HEK293 (cell line): Measurements from ENCODE around the gene CCDC57.
"Not testable (repeated sequence)": the region's sequence is repeated elsewhere in the genome, so short reads cannot be mapped to it uniquely, and the experiment has no call there.

Source experiments
- CTCF ChIA-PET: fragments of 350-600 bp; formaldehyde crosslinking; extraction: SDS; loops from one replicate; lab custom pipeline; 2021; ENCODE audit warnings: antibody characterized with exemption; lab: Yijun Ruan, JAX
- POLR2A ChIA-PET: fragments of 300-600 bp; formaldehyde crosslinking; extraction: SDS; loops from one replicate; lab custom pipeline; 2020; ENCODE audit warnings: antibody characterized with exemption, inconsistent platforms; lab: Yijun Ruan, JAX
- H3K27ac ChIP-seq: fragments of 200-500 bp; sonication (Bioruptor generic); 2 replicates; pipeline ENCODE4 v1.5.1; 2014; ENCODE audit warnings: low read depth, low read length, control low read depth, inconsistent platforms; ENCODE audit errors: extremely low read depth
- H3K36me3 ChIP-seq, 2 experiments: fragments of 200-500 bp in 1 of 2; sonication (Bioruptor generic) in 1 of 2; 1 replicate in 1 of 2; 2 replicates in 1 of 2; pipeline ENCODE4 v1.5.1; 2014 to 2017; ENCODE audit warnings: inconsistent platforms in 2 of 2, low read length in 2 of 2; ENCODE audit not compliant: control insufficient read depth in 2 of 2, insufficient read depth in 1 of 2
- H3K4me1 ChIP-seq: fragments of 200-500 bp; sonication (Bioruptor generic); 2 replicates; pipeline ENCODE4 v1.5.1; 2014; ENCODE audit warnings: mild to moderate bottlenecking, low read length, inconsistent platforms; ENCODE audit not compliant: control insufficient read depth, insufficient read depth
- H3K4me3 ChIP-seq: 2 replicates; pipeline ENCODE4 v1.5.1; 2011; ENCODE audit warnings: low read depth, mild to moderate bottlenecking, control low read depth, low read length, moderate library complexity
- H3K9me3 ChIP-seq: fragments of 200-500 bp; sonication (Bioruptor generic); 2 replicates; pipeline ENCODE4 v1.5.1; 2014; ENCODE audit warnings: low read depth, low read length, inconsistent platforms; ENCODE audit not compliant: control insufficient read depth, insufficient read depth
- GFI1B ChIP-seq: fragments of 450-650 bp; formaldehyde crosslinking; IDR thresholded peaks from 2 replicates; pipeline ENCODE4 v1.5.1; 2016; ENCODE audit warnings: missing biosample characterization, missing genetic modification characterization
- MYNN ChIP-seq: fragments of 450-650 bp; formaldehyde crosslinking; IDR thresholded peaks from 2 replicates; pipeline ENCODE4 v1.5.1; 2016; ENCODE audit warnings: missing biosample characterization, missing genetic modification characterization, borderline replicate concordance
- SCRT2 ChIP-seq: fragments of 450-650 bp; formaldehyde crosslinking; IDR thresholded peaks from 2 replicates; pipeline ENCODE4 v1.5.1; 2016; ENCODE audit warnings: missing biosample characterization, missing genetic modification characterization
- SP7 ChIP-seq: fragments of 450-650 bp; formaldehyde crosslinking; IDR thresholded peaks from 2 replicates; pipeline ENCODE4 v1.5.1; 2016; ENCODE audit warnings: missing biosample characterization, missing genetic modification characterization
- ZBTB6 ChIP-seq: fragments of 450-650 bp; formaldehyde crosslinking; IDR thresholded peaks from 2 replicates; pipeline ENCODE4 v1.5.1; 2017; ENCODE audit warnings: missing biosample characterization, missing genetic modification characterization
- ZFP3 ChIP-seq: fragments of 450-650 bp; formaldehyde crosslinking; IDR thresholded peaks from 2 replicates; pipeline ENCODE4 v1.5.1; 2016; ENCODE audit warnings: low read depth, missing biosample characterization, missing genetic modification characterization
- ZFP37 ChIP-seq: fragments of 450-650 bp; formaldehyde crosslinking; IDR thresholded peaks from 2 replicates; pipeline ENCODE4 v1.5.1; 2016; ENCODE audit warnings: missing biosample characterization, missing genetic modification characterization
- ZNF169 ChIP-seq: fragments of 450-650 bp; formaldehyde crosslinking; IDR thresholded peaks from 2 replicates; pipeline ENCODE4 v1.5.1; 2016; ENCODE audit warnings: missing biosample characterization, missing genetic modification characterization
- ZNF174 ChIP-seq: fragments of 450-650 bp; formaldehyde crosslinking; IDR thresholded peaks from 2 replicates; pipeline ENCODE4 v1.5.0; 2017; ENCODE audit warnings: missing biosample characterization, mild to moderate bottlenecking, missing genetic modification characterization
- ZNF341 ChIP-seq: fragments of 450-650 bp; formaldehyde crosslinking; IDR thresholded peaks from 2 replicates; pipeline ENCODE4; 2016; ENCODE audit warnings: low read depth, missing biosample characterization, missing genetic modification characterization
- ZNF404 ChIP-seq: fragments of 450-650 bp; formaldehyde crosslinking; IDR thresholded peaks from 2 replicates; pipeline ENCODE4 v1.5.1; 2017; ENCODE audit warnings: missing biosample characterization, missing genetic modification characterization
- ZNF544 ChIP-seq: fragments of 450-650 bp; formaldehyde crosslinking; IDR thresholded peaks from 2 replicates; pipeline ENCODE4 v1.5.0; 2017; ENCODE audit warnings: missing biosample characterization, missing genetic modification characterization
- ZNF621 ChIP-seq: fragments of 450-650 bp; formaldehyde crosslinking; IDR thresholded peaks from 2 replicates; pipeline ENCODE4 v1.5.1; 2017; ENCODE audit warnings: missing biosample characterization, missing genetic modification characterization
- TF ChIP-seq, protein P1 (sequence below): fragments of 450-650 bp; formaldehyde crosslinking; IDR thresholded peaks from 2 replicates; pipeline ENCODE4 v1.5.1; 2016; ENCODE audit warnings: missing biosample characterization, missing genetic modification characterization
- TF ChIP-seq, protein P2 (sequence below): fragments of 450-650 bp; formaldehyde crosslinking; IDR thresholded peaks from 2 replicates; pipeline ENCODE4 v1.5.1; 2016; ENCODE audit warnings: missing biosample characterization, missing genetic modification characterization
- TF ChIP-seq, protein P3 (sequence below): fragments of 450-650 bp; formaldehyde crosslinking; IDR thresholded peaks from 2 replicates; pipeline ENCODE4 v1.5.1; 2017; ENCODE audit warnings: missing biosample characterization, missing genetic modification characterization

Gene CCDC57

GRCh38 chr17:82254096-82254495 lies 41.5 kb upstream of the CCDC57 start:
- H3K4me3 ChIP-seq, H3K27ac ChIP-seq, H3K4me1 ChIP-seq, H3K9me3 ChIP-seq: not testable (repeated sequence)
- POLR2A ChIA-PET, result interaction anchor here (0.7 to 1.6 kb wide), 4 partner anchors 10 to 84 kb away, joined by 3 to 7 read pairs (median 3); no protein-coding TSS in a partner anchor
- CTCF ChIA-PET, result interaction anchor here (0.6 to 0.9 kb wide), 4 partner anchors 10 to 104 kb away, joined by 3 to 4 read pairs (median 3); no protein-coding TSS in a partner anchor
- H3K36me3 ChIP-seq, result peaks cover 65 to 96% of the 10 kb centered on the region in 2 experiments

GRCh38 chr17:82253179-82253544 lies 40.5 kb upstream of the CCDC57 start:
- H3K4me3 ChIP-seq, result no peak overlapping the region
- H3K27ac ChIP-seq, result no peak overlapping the region
- peaks cover 63 to 96% of the 10 kb centered on the region in 2 experiments for H3K36me3 ChIP-seq
- ChIA-PET POLR2A (interaction anchor here (1.5 to 1.6 kb wide), 2 partner anchors 11 to 17 kb away, joined by 3 read pairs; no protein-coding TSS in a partner anchor), CTCF (interaction anchor here (0.6 kb wide), 2 partner anchors 43 to 179 kb away, joined by 3 read pairs; no protein-coding TSS in a partner anchor)
- H3K4me1 ChIP-seq, result no peaks in the 10 kb centered on the region
- no peak for TF ChIP-seq ZNF621
- no peak for TF ChIP-seq ZNF544 (tag by site-specific recombination)
- TF ChIP-seq SCRT2, result no peak
- no peak for TF ChIP-seq ZBTB6
- TF ChIP-seq, protein P1, sequence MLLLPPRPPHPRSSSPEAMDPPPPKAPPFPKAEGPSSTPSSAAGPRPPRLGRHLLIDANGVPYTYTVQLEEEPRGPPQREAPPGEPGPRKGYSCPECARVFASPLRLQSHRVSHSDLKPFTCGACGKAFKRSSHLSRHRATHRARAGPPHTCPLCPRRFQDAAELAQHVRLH, result no peak
- no peaks in the 10 kb centered on the region for H3K9me3 ChIP-seq

DNA sequence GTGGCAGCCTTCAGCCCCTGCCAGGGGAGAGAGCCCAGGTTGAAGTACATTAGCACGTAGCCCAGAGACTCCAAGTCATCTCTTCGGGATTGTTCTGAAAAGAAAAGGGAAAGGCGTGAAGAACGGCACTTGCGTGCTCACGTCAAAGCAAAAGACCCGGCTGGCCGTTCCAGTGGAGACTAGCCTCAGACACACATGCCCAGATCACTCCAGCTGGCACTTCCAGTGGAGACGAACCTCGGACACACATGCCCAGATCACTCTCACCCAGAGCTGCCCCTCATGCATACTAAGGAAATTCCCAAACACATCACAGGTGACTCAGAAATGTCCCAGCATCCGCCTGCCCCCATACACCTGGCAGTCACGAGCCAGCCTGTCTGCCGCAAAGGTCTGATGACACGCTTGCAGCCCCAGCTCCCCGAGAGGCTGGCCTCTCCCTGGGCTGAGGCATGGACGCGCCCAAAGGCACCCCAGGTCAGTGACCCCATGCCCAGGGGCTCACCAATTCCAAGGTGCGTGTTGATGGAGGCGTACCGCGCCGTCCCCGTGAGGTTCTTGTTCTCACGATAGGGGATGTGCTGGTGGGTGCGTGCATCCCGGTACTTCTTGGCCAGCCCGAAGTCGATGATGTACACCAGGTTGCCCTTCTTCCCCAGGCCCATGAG lies 40.0 kb upstream of the CCDC57 start:
- POLR2A ChIA-PET, result no interaction called here
- CTCF ChIA-PET, result interaction anchor here (0.6 to 1.3 kb wide), 3 partner anchors 11 to 180 kb away, joined by 3 to 8 read pairs (median 3); no protein-coding TSS in a partner anchor

DNA sequence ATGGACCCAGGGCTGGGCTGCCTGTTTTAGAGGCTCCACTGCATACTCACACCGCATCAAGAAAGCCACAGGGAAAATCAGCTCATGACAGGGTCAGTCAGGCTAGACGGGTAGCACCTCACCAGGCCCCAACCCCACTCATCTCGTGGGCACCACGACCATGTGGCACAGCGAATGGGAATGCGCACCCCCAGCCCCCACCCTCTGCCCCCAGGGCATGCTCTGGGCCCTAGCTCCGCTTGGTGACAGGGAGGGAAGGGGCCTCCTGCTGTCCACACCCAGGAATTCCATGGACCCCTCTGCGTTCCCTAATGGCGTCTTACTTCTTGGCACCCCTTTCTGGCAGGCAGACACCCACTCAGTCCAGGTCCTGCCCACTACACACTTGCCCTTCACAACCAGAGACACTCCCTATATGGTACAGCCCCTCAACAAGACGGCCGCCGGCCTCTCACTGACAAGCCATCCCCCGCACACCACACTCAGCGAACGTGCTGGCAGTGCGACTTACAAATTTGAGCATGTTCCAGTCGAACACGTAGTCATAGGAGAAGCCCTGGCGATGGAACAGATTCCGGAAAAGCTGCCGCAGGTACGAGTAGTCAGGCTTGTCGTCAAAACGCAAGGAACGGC lies 38.3 kb upstream of the CCDC57 start:
- CTCF ChIA-PET, result interaction anchor here (0.9 to 3.4 kb wide), 3 partner anchors 13 to 15 kb away, joined by 3 to 15 read pairs (median 4); no protein-coding TSS in a partner anchor
- no peak overlapping the region for H3K27ac ChIP-seq
- H3K4me3 ChIP-seq, result no peak overlapping the region
- H3K36me3 ChIP-seq, result peaks cover 50 to 97% of the 10 kb centered on the region in 2 experiments
- H3K9me3 ChIP-seq, result no peaks in the 10 kb centered on the region
- TF ChIP-seq GFI1B (tag by site-specific recombination), result no peak
- TF ChIP-seq, protein P2, sequence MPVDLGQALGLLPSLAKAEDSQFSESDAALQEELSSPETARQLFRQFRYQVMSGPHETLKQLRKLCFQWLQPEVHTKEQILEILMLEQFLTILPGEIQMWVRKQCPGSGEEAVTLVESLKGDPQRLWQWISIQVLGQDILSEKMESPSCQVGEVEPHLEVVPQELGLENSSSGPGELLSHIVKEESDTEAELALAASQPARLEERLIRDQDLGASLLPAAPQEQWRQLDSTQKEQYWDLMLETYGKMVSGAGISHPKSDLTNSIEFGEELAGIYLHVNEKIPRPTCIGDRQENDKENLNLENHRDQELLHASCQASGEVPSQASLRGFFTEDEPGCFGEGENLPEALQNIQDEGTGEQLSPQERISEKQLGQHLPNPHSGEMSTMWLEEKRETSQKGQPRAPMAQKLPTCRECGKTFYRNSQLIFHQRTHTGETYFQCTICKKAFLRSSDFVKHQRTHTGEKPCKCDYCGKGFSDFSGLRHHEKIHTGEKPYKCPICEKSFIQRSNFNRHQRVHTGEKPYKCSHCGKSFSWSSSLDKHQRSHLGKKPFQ, result no peak
- TF ChIP-seq ZNF169, result no peak
- no peak for TF ChIP-seq ZNF174
- no peak for TF ChIP-seq MYNN
- no peak for TF ChIP-seq SCRT2
- no peak for TF ChIP-seq ZFP37 (tag by site-specific recombination)
- TF ChIP-seq ZFP3, result no peak
- TF ChIP-seq, all 188 proteins: peak for 0
- POLR2A ChIA-PET, result interaction anchor here (1.0 kb wide), 1 partner anchor 15 kb away, joined by 4 read pairs; no protein-coding TSS in a partner anchor
- H3K4me1 ChIP-seq, result no peaks in the 10 kb centered on the region

More for the DNA sequence above, 40.0 kb upstream of the CCDC57 start:
- no peaks in the 10 kb centered on the region for H3K9me3 ChIP-seq
- H3K4me3 ChIP-seq, result no peak overlapping the region
- TF ChIP-seq ZNF341 (tag by site-specific recombination), result no peak
- no peak for TF ChIP-seq ZNF404 (tag by site-specific recombination)
- TF ChIP-seq SP7 (tag by site-specific recombination), result no peak
- TF ChIP-seq, protein P3, sequence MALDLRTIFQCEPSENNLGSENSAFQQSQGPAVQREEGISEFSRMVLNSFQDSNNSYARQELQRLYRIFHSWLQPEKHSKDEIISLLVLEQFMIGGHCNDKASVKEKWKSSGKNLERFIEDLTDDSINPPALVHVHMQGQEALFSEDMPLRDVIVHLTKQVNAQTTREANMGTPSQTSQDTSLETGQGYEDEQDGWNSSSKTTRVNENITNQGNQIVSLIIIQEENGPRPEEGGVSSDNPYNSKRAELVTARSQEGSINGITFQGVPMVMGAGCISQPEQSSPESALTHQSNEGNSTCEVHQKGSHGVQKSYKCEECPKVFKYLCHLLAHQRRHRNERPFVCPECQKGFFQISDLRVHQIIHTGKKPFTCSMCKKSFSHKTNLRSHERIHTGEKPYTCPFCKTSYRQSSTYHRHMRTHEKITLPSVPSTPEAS, result no peak
- no peak overlapping the region for H3K27ac ChIP-seq
- H3K4me1 ChIP-seq, result no peaks in the 10 kb centered on the region
- peaks cover 63 to 97% of the 10 kb centered on the region in 2 experiments for H3K36me3 ChIP-seq
